ENCODE measurements around the gene GALNT1.

The GALNT1 gene

GRCh38 chr18:35747894-35748472 is 166.4 kb downstream of the GALNT1 start:
- no peak for DNase-seq (ENCODE audit: extremely low read depth, insufficient read length)
- H3K4me3 ChIP-seq (replicated peaks; ENCODE audit: low read depth, low read length): no peak overlapping the region
- no peaks in the 10 kb centered on the region for H3K36me3 ChIP-seq (ENCODE audit: control insufficient read depth, insufficient read depth, low read length)
- TF ChIP-seq CTCF (IDR thresholded peaks at IDR 0.05; ENCODE audit: insufficient read depth, low read length, poor library complexity, severe bottlenecking): no peak
- peaks cover 1% of the 10 kb centered on the region; the same call in 1 of the 2 replicates for H3K27me3 ChIP-seq (replicated peaks; ENCODE audit: control insufficient read depth, insufficient read depth, low read length)

DNA sequence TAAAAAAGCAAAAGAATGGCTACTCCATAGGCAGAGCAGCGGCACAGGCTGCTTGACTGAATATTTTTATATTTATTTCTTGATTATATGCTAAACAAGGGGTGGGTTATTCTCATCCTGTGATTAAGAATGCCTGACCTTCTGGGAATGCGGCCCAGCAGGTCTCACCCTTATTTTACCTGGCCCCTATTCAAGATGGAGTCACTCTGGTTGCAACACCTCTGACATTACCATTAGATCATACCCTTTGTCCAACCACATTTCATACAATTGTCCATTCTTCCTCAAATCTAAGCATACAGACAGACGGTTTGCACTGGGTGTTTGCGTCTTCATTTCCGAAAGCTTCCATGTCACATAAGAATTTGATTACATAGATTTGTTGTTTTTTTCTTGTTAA is 168.2 kb downstream of the GALNT1 start:
- no peaks in the 10 kb centered on the region for H3K36me3 ChIP-seq (ENCODE audit: control insufficient read depth, insufficient read depth, low read length)
- H3K4me3 ChIP-seq (replicated peaks; ENCODE audit: low read depth, low read length): no peak overlapping the region
- no peak for TF ChIP-seq CTCF (IDR thresholded peaks at IDR 0.05; ENCODE audit: insufficient read depth, low read length, poor library complexity, severe bottlenecking)
- peaks cover 1% of the 10 kb centered on the region; the same call in 1 of the 2 replicates for H3K27me3 ChIP-seq (replicated peaks; ENCODE audit: control insufficient read depth, insufficient read depth, low read length)
- DNase-seq (ENCODE audit: extremely low read depth, insufficient read length): no peak

DNA sequence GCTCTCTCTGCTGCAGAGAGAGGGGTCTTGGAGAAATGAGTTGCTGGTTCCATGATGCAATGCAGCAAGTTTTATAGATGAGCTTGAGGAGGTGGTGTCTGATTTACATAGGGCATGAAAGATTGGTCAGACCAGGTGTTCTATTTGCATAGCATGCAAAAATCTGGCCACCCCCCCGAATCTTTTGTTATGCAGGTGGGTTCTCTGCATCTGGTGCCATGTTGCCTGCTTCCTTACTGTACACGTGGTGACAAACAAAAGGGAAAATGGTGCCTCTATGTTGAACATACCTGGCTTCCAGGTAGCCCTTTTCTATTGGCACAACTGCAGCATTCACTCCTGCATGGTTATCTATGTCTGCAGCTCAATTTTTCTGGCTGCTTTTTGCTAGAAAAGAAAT is 169.4 kb downstream of the GALNT1 start:
- Histone ChIP-seq H3K36me3 (ENCODE audit: control insufficient read depth, insufficient read depth, low read length) (no peaks in the 10 kb centered on the region), H3K27me3 (replicated peaks; ENCODE audit: control insufficient read depth, insufficient read depth, low read length) (peaks cover 1% of the 10 kb centered on the region; the same call in 1 of the 2 replicates), H3K4me3 (replicated peaks; ENCODE audit: low read depth, low read length) (no peak overlapping the region)
- DNase-seq (ENCODE audit: extremely low read depth, insufficient read length): no peak
- no peak for TF ChIP-seq CTCF (IDR thresholded peaks at IDR 0.05; ENCODE audit: insufficient read depth, low read length, poor library complexity, severe bottlenecking)

- no peak for TF ChIP-seq CTCF (IDR thresholded peaks at IDR 0.05; ENCODE audit: insufficient read depth, low read length, poor library complexity, severe bottlenecking)
- no peak for DNase-seq (ENCODE audit: extremely low read depth, insufficient read length)
- Histone ChIP-seq H3K36me3 (ENCODE audit: control insufficient read depth, insufficient read depth, low read length) (no peaks in the 10 kb centered on the region), H3K4me3 (replicated peaks; ENCODE audit: low read depth, low read length) (no peak overlapping the region), H3K27me3 (replicated peaks; ENCODE audit: control insufficient read depth, insufficient read depth, low read length) (peaks cover 1% of the 10 kb centered on the region; the same call in 1 of the 2 replicates)
These were observed 171.9 kb downstream of the GALNT1 start for GRCh38 chr18:35753306-35753910.

GRCh38 chr18:35754464-35754863 is 172.9 kb downstream of the GALNT1 start:
- DNase-seq (ENCODE audit: extremely low read depth, insufficient read length): no peak
- TF ChIP-seq CTCF (IDR thresholded peaks at IDR 0.05; ENCODE audit: insufficient read depth, low read length, poor library complexity, severe bottlenecking): no peak
- no peak overlapping the region for H3K4me3 ChIP-seq (replicated peaks; ENCODE audit: low read depth, low read length)
- peaks cover 1% of the 10 kb centered on the region; the same call in 1 of the 2 replicates for H3K27me3 ChIP-seq (replicated peaks; ENCODE audit: control insufficient read depth, insufficient read depth, low read length)
- no peaks in the 10 kb centered on the region for H3K36me3 ChIP-seq (ENCODE audit: control insufficient read depth, insufficient read depth, low read length)
